Fibroblast of villous mesenchyme (primary cell): Measurements from ENCODE around the gene CENPA. TPM values are rescaled to one million over a fixed set of nuclear protein-coding genes. Genes with fewer than 3 reads are reported as not detected.
"Not testable (repeated sequence)": the region's sequence is repeated elsewhere in the genome, so short reads cannot be mapped to it uniquely, and the experiment has no call there.

Experiments
- DNase-seq: peaks from one replicate; pipeline ENCODE4 v3.0.0-alpha.2; 2010; ENCODE audit warnings: low read depth
- H3K4me3 ChIP-seq: 2 replicates; pipeline ENCODE4 v1.5.1; 2011; ENCODE audit warnings: low read depth, mild to moderate bottlenecking, low read length
- CTCF ChIP-seq: IDR thresholded peaks from 2 replicates; pipeline ENCODE4 v1.5.1; 2012; ENCODE audit warnings: low read depth, mild to moderate bottlenecking, low read length; ENCODE audit not compliant: insufficient read depth
- total RNA-seq: library from RNA; depleted of rRNA; stranded (reverse); fragments of >200 nt; gene quantifications from 2 replicates; pipeline ENCODE4 v1.2.3, GENCODE V29; 2012

Gene CENPA
- total RNA-seq, 1 donor: 9.5 TPM

- no peak overlapping the region for H3K4me3 ChIP-seq
- no peak for DNase-seq
- TF ChIP-seq CTCF: no peak
These were observed 23.4 kb downstream of the CENPA start for GRCh38 chr2:26809211-26809610.

GRCh38 chr2:26809876-26810577 is 24.2 kb downstream of the CENPA start:
- TF ChIP-seq CTCF: no peak
- H3K4me3 ChIP-seq: no peak overlapping the region
- no peak for DNase-seq

DNA sequence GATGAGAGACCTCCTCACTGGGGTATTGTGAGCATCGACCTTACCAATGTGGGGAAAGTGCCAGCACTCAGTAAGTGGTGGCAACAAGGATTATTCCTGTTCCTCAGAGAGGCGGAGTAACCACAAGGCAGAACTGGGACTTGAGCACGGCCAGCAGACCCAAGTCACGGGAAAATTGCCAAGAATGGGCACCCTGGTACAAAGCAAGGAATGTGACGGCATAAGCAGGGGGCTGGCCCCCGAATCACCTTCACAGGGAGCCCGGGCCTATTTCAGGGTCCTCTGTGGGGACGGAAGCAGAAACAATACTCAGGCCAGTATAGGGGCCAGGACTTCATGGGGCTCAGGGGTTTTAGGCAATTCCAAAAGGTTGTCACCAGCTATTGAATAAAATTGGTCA is 25.4 kb downstream of the CENPA start:
- no peak for TF ChIP-seq CTCF
- H3K4me3 ChIP-seq: no peak overlapping the region
- no peak for DNase-seq

DNA sequence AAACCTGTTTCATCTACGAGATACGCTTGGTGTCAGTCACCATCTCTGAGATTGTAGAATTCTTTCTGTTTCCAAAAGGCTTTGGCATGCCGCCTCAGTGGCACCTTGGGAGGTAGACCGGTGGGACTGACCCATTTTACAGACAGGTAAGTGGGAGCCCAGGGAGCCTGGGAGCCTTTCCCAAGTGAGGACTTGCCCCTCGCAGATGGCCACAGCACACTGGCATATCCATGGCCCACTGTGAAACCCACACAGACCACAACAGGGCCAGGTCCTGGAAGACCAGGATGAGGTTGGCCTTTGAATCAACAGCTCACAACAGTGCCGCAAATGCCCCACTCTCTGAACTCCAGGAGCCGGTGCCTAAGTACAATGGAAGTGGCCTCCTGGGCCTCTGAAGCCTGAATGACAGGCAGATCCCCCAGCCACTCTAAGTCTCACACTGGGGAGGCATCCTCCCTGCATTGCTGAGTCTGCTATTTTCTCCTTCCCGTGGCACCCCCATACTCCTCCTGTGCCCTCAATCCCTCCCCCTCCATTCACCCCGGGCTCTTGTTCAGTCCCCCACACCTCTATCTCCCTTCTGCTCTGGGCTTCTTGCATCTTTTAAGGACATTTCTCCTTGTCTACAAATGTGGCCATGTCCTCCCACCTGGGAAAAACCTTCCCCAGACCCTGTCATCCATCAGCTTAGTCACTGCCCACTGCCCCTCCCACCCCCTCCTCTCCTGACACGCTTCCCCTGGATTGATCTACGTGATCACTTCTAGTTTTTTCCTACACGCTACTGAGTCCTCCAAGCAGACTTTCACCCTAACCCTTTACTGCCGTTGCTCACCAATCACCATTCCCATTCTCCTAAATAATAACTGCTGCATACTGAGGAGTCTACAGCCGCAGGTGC is 26.2 kb downstream of the CENPA start:
- DNase-seq: no peak
- H3K4me3 ChIP-seq: no peak overlapping the region
- no peak for TF ChIP-seq CTCF

DNA sequence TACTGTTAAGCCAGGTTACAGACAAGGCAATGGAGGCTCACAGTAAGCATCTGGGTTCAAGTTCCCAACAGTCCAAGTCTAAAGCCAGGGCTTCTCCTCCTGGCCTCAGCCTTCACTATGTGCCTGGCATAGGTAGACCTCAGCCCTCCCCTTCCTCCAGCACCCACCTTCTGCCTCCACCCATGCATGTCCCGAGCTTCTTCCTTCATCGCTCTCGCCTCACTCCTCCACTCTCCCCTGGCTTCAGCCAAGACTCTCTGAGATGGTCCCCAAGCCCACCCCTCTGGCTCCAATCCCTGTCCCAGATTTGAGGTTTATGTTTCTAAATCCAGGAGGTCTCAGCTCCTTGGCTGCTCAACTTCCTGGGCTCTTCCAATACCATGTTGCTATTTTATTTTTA is 26.9 kb downstream of the CENPA start:
- DNase-seq: no peak
- H3K4me3 ChIP-seq: no peak overlapping the region
- no peak for TF ChIP-seq CTCF

- not testable (repeated sequence) for H3K4me3 ChIP-seq, DNase-seq
These were observed 28.4 kb downstream of the CENPA start for GRCh38 chr2:26814072-26814765.

GRCh38 chr2:26816893-26817292 is 31.0 kb downstream of the CENPA start:
- no peak for TF ChIP-seq CTCF
- no peak for DNase-seq
- no peak overlapping the region for H3K4me3 ChIP-seq
